SKM-1 (cell line): ENCODE data around the gene ASCL1.

Source experiments
- DNase-seq: peaks from one replicate; lab custom pipeline; 2025; ENCODE audit not compliant: unreplicated experiment; lab: John Stamatoyannopoulos, UW

Gene ASCL1

DNA sequence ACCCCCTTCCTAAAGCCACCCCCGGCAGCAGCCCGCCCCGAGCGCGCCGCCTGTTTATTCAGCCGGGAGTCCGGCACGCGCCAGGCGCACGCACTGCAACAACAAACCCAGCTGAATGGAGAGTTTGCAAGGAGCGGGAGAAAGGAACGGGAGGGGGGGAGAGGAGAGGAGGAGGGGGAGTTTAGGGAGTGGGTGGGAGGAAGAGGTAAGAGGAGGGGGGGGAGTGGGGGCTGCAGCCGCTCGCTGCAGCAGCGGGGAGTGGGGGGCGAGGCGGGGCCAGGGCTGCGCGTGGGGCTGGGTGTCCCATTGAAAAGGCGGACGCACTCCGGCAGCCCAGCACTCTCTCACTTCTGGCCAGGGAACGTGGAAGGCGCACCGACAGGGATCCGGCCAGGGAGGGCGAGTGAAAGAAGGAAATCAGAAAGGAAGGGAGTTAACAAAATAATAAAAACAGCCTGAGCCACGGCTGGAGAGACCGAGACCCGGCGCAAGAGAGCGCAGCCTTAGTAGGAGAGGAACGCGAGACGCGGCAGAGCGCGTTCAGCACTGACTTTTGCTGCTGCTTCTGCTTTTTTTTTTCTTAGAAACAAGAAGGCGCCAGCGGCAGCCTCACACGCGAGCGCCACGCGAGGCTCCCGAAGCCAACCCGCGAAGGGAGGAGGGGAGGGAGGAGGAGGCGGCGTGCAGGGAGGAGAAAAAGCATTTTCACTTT lies at the start of gene ASCL1:
ASCL1 (plus strand) TSS at position 336 of the 712 bp plus-strand sequence. CDS start 571 bp downstream, outside the sequence.
- DNase-seq = no peak

- DNase-seq = no peak
Observed at GRCh38 chr12:102907918-102908317, 49.6 kb upstream of the ASCL1 start.

GRCh38 chr12:102910137-102910536 lies 47.3 kb upstream of the ASCL1 start:
- DNase-seq = no peak

- no peak for DNase-seq
Observed at GRCh38 chr12:102910792-102911191, 46.7 kb upstream of the ASCL1 start.

DNA sequence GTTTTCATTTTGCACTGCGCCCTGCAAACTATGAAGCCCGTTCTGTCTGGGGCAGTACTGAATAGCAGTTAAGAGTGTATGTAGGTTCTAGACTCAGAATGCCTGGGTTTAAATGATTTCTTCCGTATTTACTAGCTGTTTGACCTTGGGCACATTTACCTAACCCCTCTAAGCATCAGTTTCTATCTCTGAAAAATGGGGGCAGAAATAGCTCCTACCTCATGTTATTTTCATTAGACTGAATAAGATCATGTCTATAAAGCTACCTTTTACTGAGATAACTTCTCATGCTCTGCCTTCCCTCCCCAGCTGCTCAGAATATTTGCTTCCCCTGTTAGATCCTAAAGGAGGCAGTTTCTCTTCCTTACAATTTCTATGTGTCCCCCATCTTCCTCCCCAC lies 46.2 kb upstream of the ASCL1 start:
- no peak for DNase-seq

- no peak for DNase-seq
Observed at GRCh38 chr12:102912258-102912657, 45.2 kb upstream of the ASCL1 start.

DNA sequence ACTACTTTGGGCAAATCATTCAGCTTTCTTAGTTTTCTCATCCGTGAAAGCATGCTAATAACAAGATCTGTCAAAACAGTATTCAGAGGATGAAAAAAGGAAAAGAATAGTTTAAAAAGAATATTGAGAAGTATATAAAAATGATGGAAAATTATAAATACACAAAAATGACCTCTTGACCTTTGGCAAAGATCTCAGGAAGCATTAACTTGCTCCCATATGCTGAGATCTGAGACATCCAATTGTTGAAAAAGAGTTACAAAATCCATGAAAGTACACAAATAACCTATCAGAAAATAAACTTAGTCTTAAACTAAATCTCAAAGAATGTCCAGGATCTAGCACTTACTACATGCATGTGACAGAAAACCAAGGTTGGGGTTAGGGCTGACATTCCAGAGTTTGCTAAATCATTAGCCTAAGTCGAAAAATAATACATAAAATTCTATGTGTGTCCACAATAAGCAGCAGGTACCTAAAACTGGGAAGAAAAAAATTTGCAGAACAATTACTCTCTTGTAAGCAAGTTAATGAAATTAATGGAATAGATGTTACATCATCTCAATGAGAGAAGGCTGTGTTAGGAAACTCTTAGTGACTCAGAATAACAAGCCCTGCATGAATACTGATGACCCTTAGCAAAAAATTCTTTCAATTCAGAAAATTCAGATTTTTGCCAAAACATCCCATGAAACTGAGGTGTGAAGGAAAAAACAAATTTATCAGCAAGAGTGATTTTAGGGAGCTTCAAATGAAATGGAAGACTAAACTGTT lies 43.8 kb upstream of the ASCL1 start:
- no peak for DNase-seq

DNA sequence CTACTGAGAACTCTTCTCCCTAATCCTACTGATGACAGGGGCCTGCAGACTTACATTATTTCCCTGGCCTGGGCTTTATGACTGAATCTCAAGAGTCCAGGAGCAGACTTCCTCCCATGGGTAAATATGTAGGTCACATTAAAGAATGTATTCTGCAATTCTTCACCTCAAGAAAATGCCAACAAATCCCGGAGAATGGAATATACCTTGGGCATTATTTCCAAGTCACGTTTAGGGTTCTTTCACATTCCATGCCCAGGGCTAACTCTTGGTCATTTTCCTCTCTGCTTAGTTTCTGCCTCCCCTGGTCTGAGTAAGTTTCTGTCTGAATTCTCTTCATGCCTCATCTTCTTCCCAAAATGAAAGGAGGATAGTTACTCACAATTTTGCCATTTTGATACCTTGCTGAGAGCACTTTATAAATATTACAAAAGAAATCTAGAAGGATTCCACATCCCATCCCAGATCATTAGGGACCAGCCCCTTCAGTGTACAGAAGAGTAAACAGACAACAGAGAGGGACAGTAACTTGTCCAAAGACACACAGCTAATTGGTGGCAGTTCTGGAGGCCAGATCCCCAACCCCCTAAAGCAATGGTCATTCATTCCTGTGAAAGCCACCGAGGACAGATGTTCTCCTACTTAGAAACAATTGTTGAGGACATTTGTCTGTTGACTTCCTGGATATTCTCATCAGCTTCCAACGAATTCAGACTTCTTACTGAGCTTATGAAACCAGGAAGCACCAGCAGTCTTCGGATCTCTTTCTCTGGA lies 41.0 kb upstream of the ASCL1 start:
- no peak for DNase-seq

DNA sequence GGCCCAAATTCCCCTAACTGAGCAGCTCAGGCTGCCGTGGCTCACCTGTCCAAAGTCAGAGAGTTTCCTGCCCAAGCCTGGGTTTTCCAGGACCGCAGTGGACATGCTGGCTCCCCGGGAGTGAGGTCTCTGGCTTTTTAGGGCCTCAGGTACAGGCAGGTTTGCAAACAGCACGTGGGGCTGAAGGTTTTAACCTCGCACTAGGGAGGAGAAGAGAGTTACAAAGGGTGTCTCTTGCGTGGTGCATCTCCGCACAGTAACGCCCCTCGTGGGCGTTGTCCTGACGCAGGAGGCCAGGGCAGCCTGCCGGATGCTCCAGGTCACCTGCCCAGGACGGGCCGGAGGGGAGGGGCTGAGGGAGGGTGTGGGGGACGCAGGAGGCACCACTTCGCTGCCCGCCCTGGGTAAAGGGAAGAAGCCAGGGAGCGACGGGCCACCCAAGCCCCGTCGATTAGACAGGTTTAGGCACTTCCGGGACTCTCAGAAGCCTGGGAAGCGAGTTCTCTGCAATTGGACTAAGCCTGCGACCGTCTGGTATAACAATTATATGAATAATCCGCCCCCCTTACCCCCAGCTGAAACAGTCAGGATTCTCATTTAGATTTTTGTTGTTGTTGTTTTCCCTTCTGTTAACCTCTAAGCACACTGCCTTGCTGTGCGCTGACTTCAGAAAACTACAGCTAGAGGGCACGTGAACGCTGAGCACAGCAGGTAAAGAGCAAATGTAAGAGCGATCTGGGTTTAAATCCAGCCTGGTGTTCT lies 40.3 kb upstream of the ASCL1 start, which contains the start of gene PAH:
PAH (minus strand) TSS at position 219 of the 762 bp plus-strand sequence; CDS start at position 105, 114 bp downstream.
- no peak for DNase-seq

GRCh38 chr12:102918840-102919239 lies 38.6 kb upstream of the ASCL1 start:
- DNase-seq = no peak

- DNase-seq = no peak
Observed at GRCh38 chr12:102920271-102920670, 37.2 kb upstream of the ASCL1 start.

GRCh38 chr12:102921240-102921639 lies 36.2 kb upstream of the ASCL1 start:
- DNase-seq = no peak

GRCh38 chr12:102927220-102927619 lies 30.3 kb upstream of the ASCL1 start:
- DNase-seq = no peak

DNA sequence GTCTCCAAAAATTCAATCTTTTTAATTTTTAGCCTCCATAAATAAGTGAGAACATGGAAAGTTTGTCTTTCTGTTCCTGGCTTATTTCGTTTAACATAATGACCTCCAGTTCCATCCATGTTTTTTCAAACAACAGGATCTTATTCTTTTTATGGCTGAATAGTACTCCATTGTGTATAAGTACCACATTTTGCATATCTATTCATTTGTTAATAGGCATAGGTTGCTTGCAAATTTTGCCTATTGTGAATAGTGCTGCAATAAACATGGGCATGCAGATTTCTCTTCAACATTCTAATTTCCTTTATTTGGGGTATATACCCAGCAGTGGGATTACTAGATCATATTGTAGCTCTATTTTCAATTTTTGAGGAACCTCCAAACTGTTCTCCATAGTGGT lies 24.3 kb upstream of the ASCL1 start:
- DNase-seq = no peak

DNA sequence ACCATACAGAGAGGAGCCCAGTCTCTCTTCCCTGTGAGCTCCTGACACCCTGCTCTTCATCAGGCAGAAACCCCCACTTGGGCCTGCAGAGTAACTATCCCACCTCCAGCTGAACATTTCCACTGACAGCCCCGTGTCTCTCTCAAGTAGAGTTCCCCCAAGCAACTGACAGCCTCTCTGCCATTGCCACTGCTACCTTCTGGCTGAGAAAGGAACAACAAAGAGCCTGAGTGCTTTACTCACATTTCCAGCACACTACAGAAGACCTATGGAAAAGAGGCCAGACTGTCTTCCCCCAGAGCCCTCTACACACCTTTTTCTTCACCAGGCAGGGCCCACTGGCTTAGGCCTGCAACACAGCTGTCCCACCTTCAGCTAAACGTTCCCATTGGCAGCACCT lies 18.4 kb upstream of the ASCL1 start:
- DNase-seq = no peak

- DNase-seq = no peak
Observed at GRCh38 chr12:102939670-102940222, 17.7 kb upstream of the ASCL1 start.

DNA sequence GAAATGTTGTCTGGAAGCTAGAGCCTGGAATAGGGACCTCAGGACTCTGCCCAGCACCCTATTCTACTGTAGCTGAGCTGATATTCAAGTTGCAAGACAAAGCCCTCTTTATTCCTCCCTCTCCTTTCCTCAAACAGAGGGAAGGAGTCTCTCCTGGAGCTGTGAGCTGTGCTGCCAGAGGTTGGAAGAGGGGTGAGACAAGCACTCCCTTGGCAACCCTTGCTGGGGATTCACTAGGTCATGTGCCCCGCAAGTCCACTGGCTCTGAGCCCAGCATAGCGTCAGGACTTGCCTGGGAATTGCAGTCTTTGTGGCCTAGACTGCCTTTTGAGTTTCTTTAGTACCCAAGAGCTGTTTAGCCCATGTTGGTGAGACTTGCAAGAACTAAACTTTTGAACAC lies 11.4 kb upstream of the ASCL1 start:
- no peak for DNase-seq

GRCh38 chr12:102948941-102949352 lies 8.5 kb upstream of the ASCL1 start:
- no peak for DNase-seq

DNA sequence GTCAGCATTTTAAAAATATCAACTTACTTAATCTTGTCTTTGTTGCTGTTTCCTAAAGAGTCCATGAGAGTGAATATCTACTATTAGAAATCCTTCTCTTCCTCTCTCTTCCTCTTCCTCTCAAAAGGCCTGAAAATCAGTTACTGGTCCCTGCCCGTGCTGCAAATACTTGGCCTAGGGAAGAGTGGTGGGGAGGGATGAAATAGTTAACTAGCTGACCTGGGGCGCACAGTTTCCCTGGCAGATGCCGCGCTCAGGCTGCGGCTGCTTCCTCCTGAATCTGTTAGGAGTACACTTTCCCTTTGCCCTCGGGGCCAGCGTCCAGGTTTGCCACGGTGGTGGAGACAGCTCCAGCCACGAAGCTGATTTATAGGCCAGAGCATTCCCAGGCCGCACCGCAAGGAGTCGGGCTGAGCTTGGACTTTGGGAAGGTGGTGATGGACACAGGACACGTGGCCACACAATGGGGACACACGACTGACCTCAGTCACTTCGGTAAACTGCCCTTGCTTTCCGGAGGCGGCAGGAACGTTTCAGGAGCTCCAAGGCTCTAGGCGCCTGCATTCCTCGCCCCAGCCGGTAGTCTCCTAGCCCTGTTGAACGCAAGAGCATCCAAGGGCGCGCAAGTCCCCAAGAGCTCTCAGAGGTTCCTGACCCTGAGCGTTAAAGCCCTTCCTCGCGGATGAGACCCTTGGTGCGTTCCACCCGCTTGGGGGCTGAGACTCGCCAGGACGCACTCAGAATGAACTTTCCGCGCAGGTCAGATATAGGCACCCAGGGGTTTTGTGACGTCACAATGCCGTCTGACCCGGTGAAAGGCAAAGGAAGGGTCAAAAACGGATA lies 7.1 kb upstream of the ASCL1 start:
- no peak for DNase-seq
